Lower lobe of right lung (tissue), 2 donors: ENCODE results near the gene BACH2. TPM values are rescaled to one million over a fixed set of nuclear protein-coding genes. Genes with fewer than 3 reads are reported as not detected.

Experiments used
- ATAC-seq, 2 donors: fragments of 200-7000 bp; cut with Tn5 transposase; one replicate each; pipeline ENCODE4 v1.9.1; 2020 to 2022; ENCODE audit warnings: mild to moderate bottlenecking in 2 of 2, moderate library complexity in 2 of 2
- DNase-seq: peaks from one replicate; pipeline ENCODE4 v3.0.0-alpha.2; 2020
- H3K27ac ChIP-seq: fragments of 200-600 bp; one replicate; pipeline ENCODE4 v1.8.0; 2022
- H3K27me3 ChIP-seq: fragments of 200-600 bp; one replicate; pipeline ENCODE4 v1.8.0; 2022; ENCODE audit warnings: low read depth
- H3K36me3 ChIP-seq: fragments of 200-600 bp; one replicate; pipeline ENCODE4 v1.8.0; 2022; ENCODE audit warnings: mild to moderate bottlenecking
- H3K4me1 ChIP-seq: fragments of 200-600 bp; one replicate; pipeline ENCODE4 v1.8.0; 2022
- H3K4me3 ChIP-seq: fragments of 200-600 bp; one replicate; pipeline ENCODE4 v1.8.0; 2022; ENCODE audit warnings: mild to moderate bottlenecking
- H3K9me3 ChIP-seq: fragments of 200-600 bp; one replicate; pipeline ENCODE4 v1.8.0; 2022
- intact Hi-C: fragments of 100-400 bp; cut with DNase I; formaldehyde crosslinking; loops from one replicate; pipeline ENCODE4 v1.11.0; 2022
- total RNA-seq: library from RNA; stranded (reverse); fragmentation: NEBNext Ultra II Directional; extraction: Animal tissue kit (Norgen Biotek cat#: 25700); gene quantifications from one replicate; pipeline ENCODE4 v1.2.1, GENCODE V29; 2021
- TF ChIP-seq, protein P1 (sequence below): fragments of 200-600 bp; IDR thresholded peaks from one replicate; pipeline ENCODE4 v1.8.0; 2022; ENCODE audit warnings: antibody characterized with exemption, mild to moderate bottlenecking
- donor health status: DM: no; HTN: yes; CAD: no; lungs with severe emphysema.

Gene BACH2
- total RNA-seq, 1 donor from 2014 or later, result 6.3 TPM

DNA sequence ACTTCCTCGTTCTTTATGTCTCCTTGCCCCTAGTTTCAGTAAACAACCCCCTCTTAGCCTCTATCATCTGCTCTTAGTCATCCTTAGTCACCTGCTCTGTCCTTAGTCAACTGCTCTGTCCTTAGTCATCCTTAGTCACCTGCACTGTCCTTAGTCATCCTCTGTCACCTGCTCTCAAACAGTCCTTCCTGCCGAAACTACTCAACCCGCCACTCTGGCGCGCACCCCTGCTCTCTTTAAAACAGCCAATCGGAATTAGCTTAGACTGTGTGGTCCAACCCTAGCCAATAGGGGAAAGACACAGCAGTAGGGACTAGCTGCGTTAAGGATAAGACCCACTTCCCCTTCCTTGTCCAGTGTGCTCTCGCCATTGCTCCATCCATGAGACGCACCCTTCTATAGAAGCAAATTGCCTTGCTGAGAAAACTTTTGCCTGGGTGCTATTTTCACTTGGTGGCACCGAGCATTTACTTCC, 73.9 kb downstream of the BACH2 start:
- DNase-seq, result no peak
- no peaks in the 10 kb centered on the region for H3K36me3 ChIP-seq
- TF ChIP-seq, protein P1, sequence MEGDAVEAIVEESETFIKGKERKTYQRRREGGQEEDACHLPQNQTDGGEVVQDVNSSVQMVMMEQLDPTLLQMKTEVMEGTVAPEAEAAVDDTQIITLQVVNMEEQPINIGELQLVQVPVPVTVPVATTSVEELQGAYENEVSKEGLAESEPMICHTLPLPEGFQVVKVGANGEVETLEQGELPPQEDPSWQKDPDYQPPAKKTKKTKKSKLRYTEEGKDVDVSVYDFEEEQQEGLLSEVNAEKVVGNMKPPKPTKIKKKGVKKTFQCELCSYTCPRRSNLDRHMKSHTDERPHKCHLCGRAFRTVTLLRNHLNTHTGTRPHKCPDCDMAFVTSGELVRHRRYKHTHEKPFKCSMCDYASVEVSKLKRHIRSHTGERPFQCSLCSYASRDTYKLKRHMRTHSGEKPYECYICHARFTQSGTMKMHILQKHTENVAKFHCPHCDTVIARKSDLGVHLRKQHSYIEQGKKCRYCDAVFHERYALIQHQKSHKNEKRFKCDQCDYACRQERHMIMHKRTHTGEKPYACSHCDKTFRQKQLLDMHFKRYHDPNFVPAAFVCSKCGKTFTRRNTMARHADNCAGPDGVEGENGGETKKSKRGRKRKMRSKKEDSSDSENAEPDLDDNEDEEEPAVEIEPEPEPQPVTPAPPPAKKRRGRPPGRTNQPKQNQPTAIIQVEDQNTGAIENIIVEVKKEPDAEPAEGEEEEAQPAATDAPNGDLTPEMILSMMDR, result no peak
- H3K4me3 ChIP-seq, result no peak overlapping the region
- H3K4me1 ChIP-seq, result peaks cover 27% of the 10 kb centered on the region
- no peak for ATAC-seq
- H3K27me3 ChIP-seq, result no peaks in the 10 kb centered on the region
- peaks cover 6% of the 10 kb centered on the region for H3K9me3 ChIP-seq
- intact Hi-C loops, result no loop called here
- H3K27ac ChIP-seq, result no peak overlapping the region

DNA sequence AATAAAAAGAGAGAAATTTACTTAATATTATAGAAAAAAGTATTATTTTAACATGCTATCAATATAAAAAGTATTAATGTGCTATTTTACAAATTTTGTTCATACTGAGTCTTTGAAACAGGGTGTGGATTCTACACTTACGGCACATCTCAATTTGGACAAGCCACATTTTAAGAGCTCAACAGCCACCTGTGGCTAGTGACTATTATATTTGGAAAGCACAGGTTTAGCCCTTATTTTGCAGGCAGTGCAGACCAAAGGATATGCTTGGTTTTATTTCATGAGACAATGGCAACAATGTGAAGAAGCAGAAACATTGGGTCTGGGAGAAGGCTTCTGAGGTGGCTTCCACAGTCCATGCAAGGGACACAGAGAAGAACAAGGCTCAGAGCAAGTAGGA, 74.6 kb downstream of the BACH2 start:
- no peak for ATAC-seq
- H3K4me3 ChIP-seq, result no peak overlapping the region

DNA sequence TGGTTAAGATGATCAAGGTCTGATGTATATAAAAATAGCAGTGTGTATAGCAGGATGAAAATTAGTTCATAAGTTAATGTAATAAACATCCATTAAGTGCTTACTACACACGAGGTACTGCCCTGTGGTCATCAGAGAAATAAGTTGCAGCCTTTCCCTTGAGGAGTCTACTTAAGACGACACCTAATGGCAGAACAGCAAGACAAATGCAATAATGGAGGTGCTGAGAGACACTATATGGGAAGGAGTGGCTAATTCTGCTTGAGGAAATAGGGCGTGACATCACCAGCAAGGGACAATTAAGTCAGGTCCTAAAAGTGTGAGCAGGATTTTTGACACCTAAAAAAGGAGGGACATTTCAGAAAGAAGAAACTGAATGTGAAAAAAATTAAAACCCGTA, 75.2 kb downstream of the BACH2 start:
- Histone ChIP-seq H3K27me3 (no peaks in the 10 kb centered on the region), H3K4me3 (no peak overlapping the region), H3K4me1 (peaks cover 32% of the 10 kb centered on the region), H3K36me3 (no peaks in the 10 kb centered on the region), H3K27ac (no peak overlapping the region), H3K9me3 (peaks cover 6% of the 10 kb centered on the region)
- TF ChIP-seq, protein P1, result no peak
- DNase-seq, result no peak
- ATAC-seq, result no peak
- intact Hi-C loops, result no loop called here

More for the DNA sequence above, 74.6 kb downstream of the BACH2 start:
- H3K9me3 ChIP-seq, result peaks cover 6% of the 10 kb centered on the region
- no peaks in the 10 kb centered on the region for H3K27me3 ChIP-seq
- intact Hi-C loops, result no loop called here
- TF ChIP-seq, protein P1, result no peak
- no peaks in the 10 kb centered on the region for H3K36me3 ChIP-seq
- no peak overlapping the region for H3K27ac ChIP-seq
- H3K4me1 ChIP-seq, result peaks cover 32% of the 10 kb centered on the region
- no peak for DNase-seq

DNA sequence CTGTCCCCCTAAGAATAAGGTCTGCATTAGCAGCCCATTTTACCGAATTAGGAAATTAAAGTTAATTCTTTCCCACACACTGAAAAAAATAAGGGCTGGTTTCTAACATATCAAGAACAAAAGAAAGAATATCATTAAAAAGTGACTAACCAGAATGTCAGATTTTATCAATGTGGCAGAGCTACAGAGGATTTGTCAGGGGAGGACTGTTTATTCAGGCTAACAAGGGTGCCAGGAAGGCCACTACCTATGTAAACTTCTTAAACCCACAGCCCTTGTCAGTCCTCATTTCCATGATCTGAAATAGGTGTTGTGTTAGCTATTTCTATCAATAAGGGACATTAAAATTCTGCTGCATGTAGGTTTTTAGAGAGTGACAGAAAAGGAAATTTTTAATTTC, 76.4 kb downstream of the BACH2 start:
- H3K27ac ChIP-seq, result no peak overlapping the region
- H3K4me1 ChIP-seq, result peaks cover 40% of the 10 kb centered on the region
- ATAC-seq, result no peak
- H3K9me3 ChIP-seq, result peaks cover 6% of the 10 kb centered on the region
- no peaks in the 10 kb centered on the region for H3K36me3 ChIP-seq
- intact Hi-C loops, result no loop called here
- TF ChIP-seq, protein P1, result no peak
- H3K4me3 ChIP-seq, result no peak overlapping the region
- H3K27me3 ChIP-seq, result no peaks in the 10 kb centered on the region
- DNase-seq, result no peak

DNA sequence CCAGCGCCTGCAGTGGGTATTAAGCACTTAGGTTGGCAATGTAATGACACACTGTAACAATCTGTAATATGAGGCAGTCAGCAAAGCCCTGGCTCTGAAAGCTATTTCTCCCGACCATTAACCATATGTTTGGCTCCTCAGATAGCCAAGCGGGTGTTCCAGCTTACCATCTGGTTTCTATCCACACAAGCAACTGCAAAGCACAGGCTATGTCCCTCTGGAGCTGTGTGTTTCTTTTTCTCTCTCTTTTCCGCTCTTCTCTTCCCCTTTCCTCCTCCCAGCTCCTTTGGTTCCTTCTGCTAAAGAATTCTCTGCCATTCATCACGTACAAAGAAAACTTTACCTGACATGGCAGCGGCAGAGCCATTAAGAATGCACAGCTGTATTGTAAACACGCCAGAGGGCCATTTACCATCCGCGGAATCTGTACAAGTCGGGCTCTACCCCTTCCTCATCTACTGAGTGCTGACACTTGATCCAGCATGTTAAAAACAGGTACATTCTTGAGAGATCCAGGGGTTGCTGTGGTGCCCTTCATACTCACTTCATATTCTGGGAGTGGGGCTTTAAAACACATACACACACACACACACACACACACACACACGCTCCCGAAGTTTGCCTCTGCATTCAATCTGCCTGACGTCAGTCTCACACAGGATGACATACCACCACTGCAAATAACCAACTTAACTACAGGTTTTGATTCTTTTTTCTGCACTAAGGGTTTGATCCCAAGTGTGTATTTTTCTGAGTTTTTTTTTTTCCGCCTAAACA, 77.2 kb downstream of the BACH2 start:
- DNase-seq, result no peak

More for the DNA sequence above, 77.2 kb downstream of the BACH2 start:
- H3K9me3 ChIP-seq, result peaks cover 6% of the 10 kb centered on the region
- H3K4me1 ChIP-seq, result peaks cover 40% of the 10 kb centered on the region
- TF ChIP-seq, protein P1, result no peak
- H3K36me3 ChIP-seq, result no peaks in the 10 kb centered on the region
- intact Hi-C loops, result no loop called here
- no peaks in the 10 kb centered on the region for H3K27me3 ChIP-seq
- H3K4me3 ChIP-seq, result no peak overlapping the region
- ATAC-seq, result peak; percentile 47 to 53
- H3K27ac ChIP-seq, result peak overlapping the region; percentile 77
